Activated CD8-positive, alpha-beta memory T cell treated with anti-CD3 and anti-CD28 coated beads for 48 hours (primary cell): ENCODE data around the gene FAM20B.
"Not testable (repeated sequence)": the region's sequence is repeated elsewhere in the genome, so short reads cannot be mapped to it uniquely, and the experiment has no call there.

ENCODE experiments used
- DNase-seq, 3 experiments: peaks; one replicate each; pipeline ENCODE4 v3.0.0-alpha.2; 2020; ENCODE audit warnings: low read depth in 2 of 3, low spot score in 2 of 3

Gene FAM20B

DNA sequence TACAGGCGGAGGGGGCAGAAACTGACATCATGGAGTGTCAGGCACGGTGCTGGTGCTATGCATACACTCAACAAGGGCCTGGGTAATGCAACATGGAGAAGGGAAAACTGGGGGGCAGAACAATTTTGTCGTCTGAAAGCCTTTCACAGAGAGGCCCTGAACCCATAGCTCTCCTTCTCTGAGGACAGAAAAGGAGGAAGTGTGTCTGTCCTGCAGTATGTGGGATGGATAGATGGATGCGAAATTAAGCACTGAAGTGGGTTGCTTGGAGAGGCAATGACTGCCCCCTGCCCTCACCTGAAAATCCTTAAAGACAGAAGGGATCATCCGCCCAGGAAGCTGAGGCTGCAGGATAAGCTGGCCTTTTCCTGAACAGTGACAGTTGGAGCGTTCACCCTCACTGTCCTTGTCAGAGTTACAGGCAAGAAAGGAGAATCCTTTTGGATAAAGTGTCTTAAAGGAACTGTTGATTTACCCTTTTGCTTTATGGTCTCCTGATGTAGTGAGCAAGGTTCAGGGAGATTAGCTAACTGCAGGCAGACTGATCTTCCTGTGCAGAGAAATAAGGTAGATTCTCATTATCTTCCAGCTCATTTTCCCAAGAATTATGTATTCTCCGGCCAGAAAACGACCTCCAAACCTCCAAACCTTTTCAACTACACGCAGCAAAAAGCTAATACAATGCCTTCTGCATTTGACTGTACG lies 1.6 kb upstream of the FAM20B start:
- DNase-seq: no peak

- peak; percentile 43 to 62 (median 45) for DNase-seq
Measured at GRCh38 chr1:179025975-179026812, 500 bp downstream of the FAM20B start.

DNA sequence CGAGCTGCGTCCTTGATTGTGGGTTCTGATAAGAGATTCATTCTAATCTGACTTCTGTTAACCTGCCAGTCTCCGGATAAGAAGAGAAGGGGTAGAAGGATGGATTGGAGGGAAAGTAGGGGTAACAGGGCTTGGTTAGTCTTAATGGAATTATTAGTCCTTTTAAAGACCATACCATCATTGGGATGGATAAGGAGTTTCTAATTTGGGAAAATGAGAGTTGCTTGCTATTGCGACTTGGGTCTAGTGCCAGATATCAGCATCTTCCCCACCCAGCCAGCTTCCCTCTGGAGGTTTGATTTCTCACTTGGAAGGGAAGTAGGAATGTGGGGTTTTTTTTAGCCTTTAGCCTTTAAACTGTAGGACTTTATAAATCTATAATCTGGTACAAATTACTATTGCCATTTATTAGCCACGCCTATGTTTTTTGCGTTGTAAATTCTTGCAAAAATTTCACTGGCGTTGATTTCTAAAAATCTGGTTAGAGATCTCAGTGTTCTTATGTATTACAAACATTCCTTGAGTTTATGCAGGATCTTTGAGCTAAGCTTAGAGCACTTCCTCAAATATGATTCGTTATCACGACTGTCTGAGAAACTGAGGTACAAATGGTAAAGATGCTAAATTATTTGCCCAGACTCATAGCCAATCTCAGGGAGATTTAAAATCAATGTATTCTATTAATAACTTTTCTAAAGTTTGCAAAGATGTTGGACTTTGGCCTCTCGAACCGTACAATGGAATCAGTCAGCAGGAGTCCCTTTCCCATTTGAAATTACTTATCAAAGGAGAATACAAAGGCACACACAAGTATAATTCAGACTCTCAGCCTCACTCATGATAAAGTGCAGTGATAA lies 1.3 kb downstream of the FAM20B start:
- DNase-seq: no peak

GRCh38 chr1:179029321-179029759 lies 3.6 kb downstream of the FAM20B start:
- DNase-seq: no peak

DNA sequence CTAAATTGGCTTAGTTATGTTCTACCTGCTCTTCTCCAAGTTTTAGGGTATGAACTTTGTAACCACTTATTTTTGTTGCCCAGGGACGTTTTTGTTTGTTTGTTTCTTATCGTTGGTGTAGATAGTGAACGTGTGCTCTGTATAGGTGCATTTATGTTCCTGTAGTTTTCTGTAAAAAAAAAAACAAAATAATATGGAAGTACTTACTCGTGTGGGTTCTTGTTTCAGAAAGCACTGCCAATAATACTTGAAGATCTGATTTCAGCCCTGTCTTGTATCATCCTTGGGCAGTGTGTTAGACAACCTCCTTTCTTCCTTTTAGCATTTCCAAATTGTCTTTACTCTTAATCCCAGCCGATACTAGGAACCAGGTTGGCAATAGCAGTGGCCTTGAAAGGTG lies 4.4 kb downstream of the FAM20B start:
- DNase-seq: no peak

DNA sequence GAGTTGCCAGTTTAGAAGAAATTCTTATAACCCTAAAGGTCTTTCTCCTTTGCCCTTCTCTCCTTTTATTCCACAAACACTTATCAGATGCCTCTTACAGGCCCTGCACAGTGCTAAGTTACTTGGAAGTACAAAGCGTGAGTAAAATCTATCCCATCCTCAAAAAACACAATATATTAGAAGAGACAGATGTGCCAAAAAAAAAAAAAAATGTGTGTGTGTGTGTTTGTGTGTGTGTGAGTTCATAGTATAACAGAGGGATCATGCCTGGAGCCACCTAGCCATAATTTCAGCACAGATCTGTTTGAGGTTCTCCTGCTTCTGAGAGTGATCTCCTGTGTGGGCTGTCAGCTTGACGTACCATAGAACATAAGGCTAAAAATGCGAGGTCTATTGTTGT lies 5.0 kb downstream of the FAM20B start:
- DNase-seq: no peak

DNA sequence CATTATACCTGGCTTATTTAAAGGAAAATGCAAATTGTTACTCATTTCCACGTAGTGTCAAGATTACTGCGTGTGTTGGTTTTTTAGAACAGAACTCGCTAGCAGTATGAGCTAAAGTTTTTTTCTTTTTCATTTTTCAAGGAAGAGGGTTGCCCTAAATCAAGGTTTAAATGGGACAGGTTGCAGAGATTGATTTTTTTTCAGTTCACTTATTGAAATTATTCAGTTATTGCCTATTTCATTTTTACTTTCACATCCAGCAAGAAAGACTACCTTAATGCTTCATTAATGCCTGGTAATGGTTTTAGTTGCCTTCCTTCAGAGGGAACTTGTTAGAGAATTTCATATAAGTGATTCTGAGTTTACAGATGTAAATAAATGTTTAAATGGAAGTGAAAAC lies 5.6 kb downstream of the FAM20B start:
- DNase-seq: no peak

DNA sequence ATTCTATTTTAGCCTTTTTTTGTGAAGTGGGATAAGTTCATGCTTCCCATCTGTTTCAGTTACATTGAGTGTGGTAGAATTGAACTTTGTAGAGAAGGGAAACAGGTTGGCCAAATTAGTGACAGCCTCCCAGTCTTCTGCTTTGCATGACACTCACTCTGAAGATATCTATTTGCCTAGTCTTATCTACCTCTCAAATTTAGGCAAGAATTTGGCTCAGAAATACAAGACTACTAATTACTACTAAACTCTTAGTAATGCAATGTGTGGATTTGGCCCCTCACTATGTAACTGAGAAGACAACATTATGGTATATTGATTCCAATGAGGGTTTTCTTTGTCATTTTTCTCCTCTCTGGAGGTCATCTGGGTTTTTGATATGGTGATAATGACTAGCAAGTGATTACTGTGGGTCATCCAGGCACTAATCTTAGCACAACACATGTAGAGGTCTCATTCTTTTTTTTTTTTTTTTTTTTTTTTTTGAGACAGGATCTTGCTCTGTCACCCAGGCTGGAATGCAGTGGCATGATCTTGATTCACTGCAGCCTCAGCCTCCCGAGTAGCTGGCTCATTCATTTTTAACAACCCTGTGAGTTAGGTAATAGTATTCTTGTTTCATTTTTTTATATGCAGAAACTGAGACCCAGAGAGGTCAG lies 6.3 kb downstream of the FAM20B start:
- DNase-seq: no peak

DNA sequence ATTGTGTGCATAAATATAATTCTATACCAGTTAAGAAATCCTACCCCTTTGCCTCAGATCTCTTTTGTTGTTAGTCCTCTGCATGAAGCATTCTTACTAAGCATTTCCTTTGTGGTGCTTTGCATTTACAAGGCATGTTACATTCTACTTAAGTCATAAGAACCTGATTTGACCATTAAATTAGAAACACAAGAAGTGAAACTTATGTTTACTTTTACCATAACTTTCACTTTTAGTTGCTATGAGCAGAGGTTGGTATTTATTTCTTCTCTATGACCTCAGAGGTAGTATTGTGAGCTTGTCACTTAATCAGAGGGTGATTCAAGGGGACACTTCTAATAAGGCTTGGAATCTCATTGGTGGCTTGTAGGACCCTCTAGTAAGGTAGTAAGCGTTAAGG lies 9.0 kb downstream of the FAM20B start:
- no peak for DNase-seq

DNA sequence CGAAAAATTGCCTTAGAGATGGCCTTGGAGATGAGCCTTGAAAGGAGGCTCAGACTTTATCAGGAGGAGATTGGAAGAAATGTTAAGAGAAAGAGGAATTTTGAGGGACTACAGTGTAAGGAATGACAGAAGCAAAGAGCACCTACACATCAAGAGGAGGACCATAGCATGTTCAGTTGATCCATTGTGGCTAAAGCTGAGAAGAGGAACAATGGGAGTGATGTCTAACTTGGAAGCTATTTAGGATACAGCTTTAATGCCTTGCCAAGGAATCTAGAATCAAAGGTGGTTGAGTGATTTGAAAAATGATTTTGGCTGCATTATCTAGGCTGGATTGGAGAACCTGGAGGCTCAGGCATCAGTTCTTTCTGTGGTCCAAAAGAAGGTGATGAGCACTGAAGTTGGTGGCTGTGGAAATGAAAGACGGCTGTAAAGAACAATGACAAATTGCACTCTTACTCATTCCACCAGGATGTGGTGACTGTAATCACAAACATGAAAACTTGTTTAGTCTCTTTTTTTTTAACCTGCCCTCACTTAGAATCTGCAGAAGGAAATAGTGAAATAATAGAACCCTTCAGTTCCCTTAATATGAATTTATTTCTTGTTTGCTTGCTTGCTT lies 11.3 kb downstream of the FAM20B start:
- DNase-seq: no peak

DNA sequence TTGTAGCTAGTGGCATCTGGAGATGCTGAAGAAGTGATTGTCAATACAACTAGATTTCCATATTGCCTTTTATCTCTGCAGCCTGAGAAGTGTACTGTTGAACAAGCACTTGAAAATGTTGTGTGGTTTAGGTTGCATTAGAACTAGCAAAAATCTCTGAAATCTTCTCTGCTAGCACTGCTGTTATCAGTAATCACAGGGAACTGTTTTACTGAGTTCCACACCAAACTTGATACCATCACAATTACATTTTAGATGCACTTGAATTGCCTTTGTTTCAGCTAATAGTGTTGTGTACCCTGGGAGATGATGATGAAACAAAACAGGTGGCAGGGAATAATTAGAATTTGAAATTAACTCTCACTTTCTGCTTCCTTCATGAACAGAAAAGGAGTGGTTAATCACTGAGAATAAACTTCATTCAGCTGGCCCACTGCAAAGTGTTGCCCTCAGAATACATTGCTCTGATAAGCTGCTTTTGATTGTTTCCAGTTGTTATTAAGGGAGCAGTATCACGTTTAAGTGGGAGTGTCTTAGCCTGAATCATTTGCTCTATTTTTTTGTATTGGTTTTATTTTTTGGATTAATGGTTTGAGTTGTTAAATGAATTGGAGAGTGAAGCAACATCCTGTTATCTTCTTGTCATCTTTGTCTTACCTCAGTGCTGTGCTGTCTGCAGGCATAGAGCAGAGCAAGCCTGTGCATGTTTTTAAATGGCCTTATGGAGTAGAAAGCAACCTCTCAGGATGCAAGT lies 13.0 kb downstream of the FAM20B start:
- DNase-seq: no peak

GRCh38 chr1:179039502-179040174 lies 13.9 kb downstream of the FAM20B start:
- DNase-seq: not testable (repeated sequence)

DNA sequence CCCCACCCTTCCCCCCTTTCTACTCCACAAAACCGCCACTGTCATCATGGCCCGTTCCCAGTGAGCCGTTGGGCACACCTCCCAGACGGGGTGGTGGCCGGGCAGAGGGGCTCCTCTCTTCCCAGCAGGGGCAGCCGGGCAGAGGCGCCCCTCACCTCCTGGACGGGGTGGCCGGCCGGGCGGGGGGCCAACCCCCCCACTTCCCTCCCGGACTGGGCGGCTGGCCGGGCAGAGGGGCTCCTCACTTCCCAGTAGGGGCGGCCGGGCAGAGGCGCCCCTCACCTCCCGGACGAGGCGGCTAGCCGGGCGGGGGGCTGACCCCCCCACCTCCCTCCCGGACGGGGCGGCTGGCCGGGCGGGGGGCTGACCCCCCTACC lies 14.5 kb downstream of the FAM20B start:
- not testable (repeated sequence) for DNase-seq

DNA sequence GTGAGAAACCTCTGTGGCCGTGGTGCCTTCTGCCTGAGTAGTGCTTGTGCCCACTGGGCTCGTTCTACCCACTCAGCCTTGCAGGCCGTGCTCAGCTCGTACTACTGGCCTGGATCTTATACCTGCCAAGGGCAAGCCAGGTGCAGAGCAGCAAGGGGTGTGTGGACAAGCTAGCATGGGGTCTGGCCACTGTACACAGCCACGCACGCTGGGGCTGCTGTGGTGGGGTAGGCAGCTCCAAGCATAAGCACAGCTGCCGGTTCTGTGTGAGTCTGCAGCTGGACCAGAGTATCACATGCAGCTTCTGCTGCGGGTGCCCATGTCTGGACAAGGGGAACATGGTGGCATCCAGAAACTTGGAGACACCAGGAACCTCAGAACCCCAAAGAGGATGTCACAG lies 16.4 kb downstream of the FAM20B start:
- no peak for DNase-seq

DNA sequence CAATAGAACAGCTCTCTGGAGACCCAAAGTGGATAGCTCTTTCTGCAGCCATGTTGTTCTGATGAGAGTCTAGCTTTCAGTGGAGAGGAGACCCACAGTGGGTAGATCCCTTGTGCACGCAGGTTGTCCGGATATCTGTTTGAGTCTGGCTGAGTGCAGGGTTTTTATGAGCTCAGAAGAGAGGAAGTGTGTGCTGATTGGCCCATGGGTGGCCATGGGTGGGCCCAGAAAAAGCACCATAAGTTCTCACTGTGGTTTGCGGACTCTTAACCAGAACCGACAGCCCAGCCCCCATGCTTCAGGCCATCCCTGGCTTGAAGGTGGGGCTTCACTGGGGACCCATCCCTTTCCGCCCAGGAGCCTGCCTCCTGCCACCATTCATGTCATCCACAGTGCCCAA lies 17.0 kb downstream of the FAM20B start:
- DNase-seq: no peak

DNA sequence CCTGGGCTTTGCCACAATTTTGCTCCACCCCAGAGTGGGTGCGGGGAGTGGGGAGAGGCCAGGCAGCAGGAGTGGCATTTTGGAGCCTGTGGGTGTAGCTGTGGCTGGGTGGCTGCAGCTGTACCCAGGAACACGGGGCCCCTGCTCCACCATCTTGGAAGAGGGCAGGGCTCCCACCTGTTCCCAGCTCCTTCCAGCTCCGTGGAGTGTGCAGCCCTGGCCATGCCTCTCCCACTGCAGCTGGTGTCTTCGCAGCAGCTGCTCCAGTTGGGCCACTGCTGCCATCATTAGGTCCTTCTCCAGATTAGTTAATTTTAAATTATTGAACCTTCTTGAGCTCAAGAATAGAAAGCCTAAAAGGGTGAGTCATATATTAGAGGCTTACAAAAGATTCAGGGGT lies 17.6 kb downstream of the FAM20B start:
- no peak for DNase-seq

DNA sequence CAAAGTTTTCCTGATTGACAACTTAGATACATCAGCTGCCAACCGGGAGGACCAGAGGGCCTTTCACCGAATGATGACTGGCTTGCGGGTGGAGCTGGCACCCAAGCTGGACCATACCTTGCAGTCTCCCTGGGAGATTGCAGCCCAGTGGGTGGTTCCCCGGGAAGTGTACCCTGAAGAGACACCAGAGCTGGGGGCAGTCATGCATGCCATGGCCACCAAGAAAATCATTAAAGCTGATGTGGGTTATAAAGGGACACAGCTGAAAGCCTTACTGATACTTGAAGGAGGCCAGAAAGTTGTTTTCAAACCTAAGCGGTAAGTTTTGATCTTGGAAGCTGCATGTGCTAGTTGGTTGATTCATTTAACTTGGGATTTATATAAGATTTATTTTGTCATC lies 18.2 kb downstream of the FAM20B start:
- no peak for DNase-seq

DNA sequence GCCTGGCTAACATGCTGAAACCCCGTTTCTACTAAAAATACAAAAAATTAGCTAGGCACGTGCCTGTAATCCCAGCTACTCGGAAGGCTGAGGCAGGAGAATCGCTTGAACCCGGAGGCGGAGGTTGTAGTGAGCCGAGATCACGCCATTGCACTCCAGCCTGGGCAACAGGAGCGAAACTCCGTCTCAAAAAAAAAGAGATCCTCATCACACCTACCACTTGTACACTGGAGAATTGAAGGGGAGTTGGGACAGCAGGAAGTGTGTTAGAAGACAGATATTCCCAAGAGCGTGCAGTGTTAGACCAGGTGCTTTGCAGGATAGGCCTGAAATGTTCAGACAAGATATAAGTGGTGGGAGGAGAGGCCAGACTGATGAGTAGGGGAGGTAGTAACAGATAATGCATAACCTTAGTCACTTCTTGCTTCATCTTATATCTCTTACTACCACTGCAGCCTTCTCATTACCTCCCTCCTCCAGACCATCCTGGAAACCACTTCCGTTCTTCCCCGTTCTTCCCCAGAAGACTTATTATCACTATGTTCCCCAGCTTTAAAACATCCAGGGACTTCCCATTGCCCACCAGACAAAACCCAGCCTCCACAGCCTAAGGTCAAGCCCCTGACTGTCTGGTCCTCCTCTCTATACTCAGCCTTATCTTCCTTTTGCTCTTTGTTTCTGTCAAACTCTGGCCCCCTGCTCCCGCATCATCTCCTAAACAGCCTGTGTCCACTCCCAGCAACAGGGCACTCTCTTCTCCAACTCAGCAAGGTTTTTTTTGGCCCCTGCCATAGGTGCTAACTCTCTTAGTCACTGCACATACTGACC lies 21.3 kb downstream of the FAM20B start:
- no peak for DNase-seq

GRCh38 chr1:179047636-179047997 lies 21.9 kb downstream of the FAM20B start:
- DNase-seq: no peak
